Lung (tissue), 12 donors: ENCODE results near the gene CSMD2. TPM values are rescaled to one million over a fixed set of nuclear protein-coding genes. Genes with fewer than 3 reads are reported as not detected.

Source experiments
- ATAC-seq: fragments of 200-7000 bp; cut with Tn5 transposase; one replicate; pipeline ENCODE4 v1.9.1; 2020; ENCODE audit warnings: moderate number of reproducible peaks; ENCODE audit not compliant: insufficient read depth, low FRiP score
- DNase-seq, 3 donors: peaks; one replicate each; pipeline ENCODE4 v3.0.0-alpha.2; 2013 to 2017
- H3K27ac ChIP-seq, 2 donors: one replicate each; pipeline ENCODE4 v1.5.1; 2013; ENCODE audit warnings: mild to moderate bottlenecking in 2 of 2, moderate library complexity in 2 of 2, control low read depth in 1 of 2, inconsistent platforms in 1 of 2, low read depth in 1 of 2, low read length in 1 of 2
- H3K27me3 ChIP-seq, 3 donors: one replicate each; pipeline ENCODE4 v1.5.1; 2013; ENCODE audit warnings: low read length in 2 of 3; ENCODE audit not compliant: control insufficient read depth in 3 of 3, insufficient read depth in 3 of 3
- H3K36me3 ChIP-seq, 4 donors: one replicate each; pipeline ENCODE4 v1.5.1; 2013; ENCODE audit warnings: low read length in 4 of 4, mild to moderate bottlenecking in 1 of 4, moderate library complexity in 1 of 4; ENCODE audit not compliant: control insufficient read depth in 4 of 4, insufficient read depth in 4 of 4
- H3K4me1 ChIP-seq, 5 donors: one replicate each; pipeline ENCODE4 v1.5.1; 2013; ENCODE audit warnings: low read length in 5 of 5, mild to moderate bottlenecking in 2 of 5, moderate library complexity in 1 of 5; ENCODE audit not compliant: control insufficient read depth in 5 of 5, insufficient read depth in 5 of 5
- H3K4me3 ChIP-seq: one replicate; pipeline ENCODE4 v1.5.1; 2013; ENCODE audit warnings: mild to moderate bottlenecking, control low read depth, moderate library complexity
- H3K9ac ChIP-seq, 2 donors: one replicate each; pipeline ENCODE4 v1.5.1; 2013; ENCODE audit warnings: low read length in 2 of 2, control low read depth in 1 of 2; ENCODE audit not compliant: insufficient read depth in 1 of 2
- H3K9me3 ChIP-seq, 4 donors: one replicate each; pipeline ENCODE4 v1.5.1; 2013; ENCODE audit warnings: low read length in 3 of 4, mild to moderate bottlenecking in 1 of 4, moderate library complexity in 1 of 4; ENCODE audit not compliant: control insufficient read depth in 4 of 4, insufficient read depth in 3 of 4
- WGBS, 2 donors: extraction: QIAGEN DNeasy Blood & Tissue Kit; methylation state at CpG; one replicate each; pipeline ENCODE4 v1.1.7; 2013; 5-methylcytosine and 5-hydroxymethylcytosine counted together
- polyA plus RNA-seq, 2 donors: library from polyadenylated mRNA; stranded (reverse); fragments of 200-250 nt; gene quantifications; one replicate each; pipeline ENCODE4 v1.2.1, GENCODE V29; 2013
- total RNA-seq, 2 donors: library from RNA; depleted of rRNA in 1 of 2; stranded (reverse); fragments of >200 nt in 1 of 2; gene quantifications; one replicate each; pipeline ENCODE4 v1.2.1, GENCODE V29; 2014 to 2021
- TF ChIP-seq, protein P1 (sequence below): IDR thresholded peaks from 2 replicates; pipeline ENCODE4 v1.5.1; 2012; ENCODE audit warnings: mild to moderate bottlenecking; ENCODE audit errors: control extremely low read depth, extremely low read depth
- donor health status: control.
- donor health status: control.
- donor health status: Bipolar disorder and iron deficiency.
- donor health status: healthy.
- donor health status: DM: yes; HTN: yes; CAD: no.

The CSMD2 gene
- total and polyA plus RNA-seq, 4 donors: 0.11 to 1.2 (median 0.39) TPM

GRCh38 chr1:33709174-33709782 is 455.8 kb downstream of the CSMD2 start:
- DNase-seq (no peak), ATAC-seq (no peak)
- no peaks in the 10 kb centered on the region for H3K36me3 ChIP-seq
- TF ChIP-seq, protein P1, sequence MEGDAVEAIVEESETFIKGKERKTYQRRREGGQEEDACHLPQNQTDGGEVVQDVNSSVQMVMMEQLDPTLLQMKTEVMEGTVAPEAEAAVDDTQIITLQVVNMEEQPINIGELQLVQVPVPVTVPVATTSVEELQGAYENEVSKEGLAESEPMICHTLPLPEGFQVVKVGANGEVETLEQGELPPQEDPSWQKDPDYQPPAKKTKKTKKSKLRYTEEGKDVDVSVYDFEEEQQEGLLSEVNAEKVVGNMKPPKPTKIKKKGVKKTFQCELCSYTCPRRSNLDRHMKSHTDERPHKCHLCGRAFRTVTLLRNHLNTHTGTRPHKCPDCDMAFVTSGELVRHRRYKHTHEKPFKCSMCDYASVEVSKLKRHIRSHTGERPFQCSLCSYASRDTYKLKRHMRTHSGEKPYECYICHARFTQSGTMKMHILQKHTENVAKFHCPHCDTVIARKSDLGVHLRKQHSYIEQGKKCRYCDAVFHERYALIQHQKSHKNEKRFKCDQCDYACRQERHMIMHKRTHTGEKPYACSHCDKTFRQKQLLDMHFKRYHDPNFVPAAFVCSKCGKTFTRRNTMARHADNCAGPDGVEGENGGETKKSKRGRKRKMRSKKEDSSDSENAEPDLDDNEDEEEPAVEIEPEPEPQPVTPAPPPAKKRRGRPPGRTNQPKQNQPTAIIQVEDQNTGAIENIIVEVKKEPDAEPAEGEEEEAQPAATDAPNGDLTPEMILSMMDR: no peak
- H3K27me3 ChIP-seq: peaks cover 0 to 8% (median 0%) of the 10 kb centered on the region in 3 donors
- 82 to 87% methylated on average over 9 of the region's 9 CpGs for WGBS, 2 donors
- H3K9ac ChIP-seq: no peak overlapping the region
- H3K4me3 ChIP-seq: no peak overlapping the region
- no peak overlapping the region for H3K27ac ChIP-seq
- H3K4me1 ChIP-seq: no peaks in the 10 kb centered on the region
- H3K9me3 ChIP-seq: no peaks in the 10 kb centered on the region

- DNase-seq (no peak), ATAC-seq (no peak)
- Histone ChIP-seq H3K9ac (no peak overlapping the region), H3K27ac (no peak overlapping the region), H3K36me3 (no peaks in the 10 kb centered on the region), H3K4me3 (no peak overlapping the region), H3K27me3 (peaks cover 0 to 13% (median 0%) of the 10 kb centered on the region in 3 donors), H3K9me3 (no peaks in the 10 kb centered on the region), H3K4me1 (no peaks in the 10 kb centered on the region)
- 89 to 90% methylated on average over 12 of the region's 12 CpGs for WGBS, 2 donors
- TF ChIP-seq, protein P1: no peak
Measured at GRCh38 chr1:33706634-33707255, 458.3 kb downstream of the CSMD2 start.

DNA sequence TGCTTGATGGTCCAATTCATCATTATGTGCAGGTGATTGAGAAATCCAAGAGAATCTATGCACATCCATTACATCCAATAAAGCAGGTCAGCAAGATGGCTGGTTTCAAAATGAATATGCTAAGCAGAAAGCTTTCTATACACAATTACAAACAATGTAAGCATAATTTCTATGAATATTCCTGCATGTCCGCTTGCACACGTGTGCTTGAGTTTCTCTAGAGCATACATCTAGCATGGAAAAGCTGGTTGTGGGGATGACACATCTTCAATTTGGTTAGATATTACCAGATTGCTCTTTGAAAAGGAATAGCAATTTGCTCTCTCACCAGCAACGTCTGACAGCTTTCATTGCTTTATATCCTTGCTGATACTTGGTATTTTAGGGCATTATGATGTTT is 461.6 kb downstream of the CSMD2 start:
- 75 to 76% methylated on average over 3 of the region's 3 CpGs for WGBS, 2 donors
- Histone ChIP-seq H3K36me3 (no peaks in the 10 kb centered on the region), H3K4me3 (no peak overlapping the region), H3K27me3 (peaks cover 0 to 7% (median 3%) of the 10 kb centered on the region in 3 donors), H3K9ac (no peak overlapping the region), H3K9me3 (peaks cover 0 to 6% (median 0%) of the 10 kb centered on the region in 4 donors), H3K27ac (no peak overlapping the region), H3K4me1 (no peaks in the 10 kb centered on the region)
- TF ChIP-seq, protein P1: no peak
- ATAC-seq (no peak), DNase-seq (no peak)
